Fibroblast of skin of scalp (primary cell): ENCODE measurements around the gene OPN1SW.

Source experiments
- DNase-seq: peaks from one replicate; pipeline ENCODE4 v3.0.0-alpha.2; 2013

Gene OPN1SW

DNA sequence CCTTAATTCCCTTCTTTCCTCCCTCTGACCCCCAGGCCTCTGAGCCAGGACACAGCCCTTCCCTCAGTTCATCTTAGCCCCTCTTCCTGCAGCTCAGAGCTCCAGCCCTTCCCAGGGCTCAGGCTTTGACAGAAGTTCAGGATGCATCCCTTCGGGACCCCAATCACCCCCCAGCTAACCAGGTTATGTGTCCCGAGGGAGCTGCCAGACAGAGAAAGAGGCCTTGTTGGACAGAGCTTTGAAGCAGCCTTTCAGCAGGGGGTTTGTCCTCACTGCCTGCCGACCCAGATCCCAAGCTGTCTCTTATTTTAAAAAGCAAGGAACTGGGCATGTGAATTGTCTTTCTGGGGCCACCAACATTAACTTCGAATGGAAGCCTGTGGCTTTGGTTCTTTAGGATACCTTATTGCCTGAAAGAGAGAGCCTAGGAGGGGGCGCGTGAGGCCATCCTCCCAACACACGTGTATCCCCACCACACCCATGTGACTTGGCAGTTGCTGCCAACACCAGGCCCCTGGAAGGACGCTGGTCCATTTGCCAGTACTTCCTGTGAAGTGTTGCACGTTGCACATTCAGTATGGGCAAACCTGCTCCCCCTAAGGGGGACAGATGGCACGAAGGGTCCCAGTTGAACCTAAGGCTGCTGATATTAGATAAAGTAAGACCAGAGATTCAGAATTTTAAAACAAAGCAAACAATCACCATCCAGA lies 17.0 kb upstream of the OPN1SW start:
- DNase-seq: no peak

DNA sequence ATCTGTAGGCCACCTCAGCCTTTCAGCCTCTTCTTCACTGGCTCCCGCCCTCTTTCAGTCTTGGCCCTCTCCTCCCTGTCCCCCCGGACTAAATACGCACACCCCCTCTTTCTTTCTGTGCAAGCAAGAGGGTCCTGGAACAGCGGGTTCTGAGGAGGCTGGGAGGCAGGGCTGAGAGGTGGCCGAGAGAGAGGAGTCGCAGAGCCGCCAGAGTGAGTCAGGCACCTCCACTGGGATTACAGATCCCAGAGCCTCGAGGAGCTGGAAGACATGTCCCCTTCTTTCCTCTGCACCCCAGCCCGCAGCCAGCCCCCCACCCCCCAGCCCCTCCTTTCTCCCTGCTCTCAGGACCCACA lies 16.4 kb upstream of the OPN1SW start:
- DNase-seq: no peak

GRCh38 chr7:128791121-128791971 lies 15.8 kb upstream of the OPN1SW start, which contains the start of gene CCDC136:
Gene CCDC136 (plus strand): TSS chr7:128791968. CDS start chr7:128792412, 444 bp downstream.
- DNase-seq: peak; percentile 71

- DNase-seq: no peak
Observed at GRCh38 chr7:128790315-128791041, 14.9 kb upstream of the OPN1SW start.

DNA sequence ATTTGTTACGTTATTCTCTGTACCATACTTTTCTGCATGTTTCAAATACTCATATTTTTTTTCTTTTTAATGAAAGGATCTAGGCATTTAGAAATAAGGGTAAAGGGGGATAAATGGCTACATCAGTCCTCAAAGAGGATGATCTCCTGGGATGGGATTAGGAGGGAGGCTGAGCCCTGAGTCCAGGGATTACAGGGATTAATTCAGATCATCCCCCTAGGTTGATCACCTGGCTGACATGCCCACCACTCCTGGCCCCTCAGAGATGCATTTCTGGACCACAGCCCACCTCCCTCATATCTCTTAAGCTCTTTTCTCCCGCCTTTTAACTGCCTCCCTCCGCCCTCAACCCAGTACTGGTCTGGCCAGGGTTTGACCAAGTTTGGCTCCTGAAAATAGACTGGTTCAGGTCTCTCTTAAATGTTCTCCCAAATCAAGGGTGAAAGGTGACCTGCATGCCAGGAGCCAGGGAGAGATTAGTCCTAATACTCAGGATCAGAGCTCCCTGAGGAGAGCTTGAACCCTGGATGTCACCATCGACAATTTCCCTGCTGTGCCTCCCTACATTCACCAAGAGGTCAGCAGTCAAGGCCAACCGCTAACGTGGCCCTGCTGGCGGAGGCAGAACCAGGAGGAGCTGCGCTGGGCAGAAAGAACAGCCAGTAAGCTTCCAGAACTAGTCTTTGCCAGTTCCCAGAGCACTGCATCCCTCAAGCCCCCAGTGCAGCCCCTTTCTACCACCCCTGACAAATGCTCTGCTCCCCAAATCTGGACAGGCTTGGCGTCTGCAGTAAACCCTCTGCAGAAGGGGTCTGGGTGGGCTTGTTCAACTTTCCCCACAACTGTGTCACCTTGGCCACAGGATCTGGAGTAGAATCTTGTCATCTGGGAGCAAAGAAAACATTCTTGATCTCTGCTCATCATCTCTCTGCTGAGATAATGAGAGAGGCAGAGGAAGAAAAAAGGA lies 13.1 kb upstream of the OPN1SW start:
- no peak for DNase-seq

DNA sequence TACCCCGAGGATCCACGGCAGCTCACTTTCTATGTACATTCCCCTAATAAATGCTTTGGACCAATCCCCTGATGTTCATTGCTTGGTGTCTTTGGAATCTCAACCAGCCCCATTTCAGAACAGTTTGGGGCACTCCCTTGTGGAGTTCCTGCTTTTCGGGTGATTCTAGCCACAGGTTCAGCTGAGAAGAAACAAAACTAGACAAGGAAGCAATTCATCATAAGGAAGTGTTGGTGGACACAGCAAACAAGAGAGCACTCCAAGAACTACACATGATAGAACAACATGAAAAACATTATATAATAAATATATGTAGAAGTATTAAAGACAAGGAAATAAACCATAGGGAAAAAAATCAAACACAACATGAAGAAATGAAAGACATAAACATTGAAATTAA lies 10.1 kb upstream of the OPN1SW start:
- no peak for DNase-seq

GRCh38 chr7:128783143-128783861 lies 7.7 kb upstream of the OPN1SW start:
- peak; percentile 94 for DNase-seq

GRCh38 chr7:128781851-128782250 lies 6.3 kb upstream of the OPN1SW start:
- DNase-seq: no peak

GRCh38 chr7:128781126-128781525 lies 5.5 kb upstream of the OPN1SW start:
- DNase-seq: peak; percentile 89

GRCh38 chr7:128778946-128779345 lies 3.4 kb upstream of the OPN1SW start:
- DNase-seq: no peak

DNA sequence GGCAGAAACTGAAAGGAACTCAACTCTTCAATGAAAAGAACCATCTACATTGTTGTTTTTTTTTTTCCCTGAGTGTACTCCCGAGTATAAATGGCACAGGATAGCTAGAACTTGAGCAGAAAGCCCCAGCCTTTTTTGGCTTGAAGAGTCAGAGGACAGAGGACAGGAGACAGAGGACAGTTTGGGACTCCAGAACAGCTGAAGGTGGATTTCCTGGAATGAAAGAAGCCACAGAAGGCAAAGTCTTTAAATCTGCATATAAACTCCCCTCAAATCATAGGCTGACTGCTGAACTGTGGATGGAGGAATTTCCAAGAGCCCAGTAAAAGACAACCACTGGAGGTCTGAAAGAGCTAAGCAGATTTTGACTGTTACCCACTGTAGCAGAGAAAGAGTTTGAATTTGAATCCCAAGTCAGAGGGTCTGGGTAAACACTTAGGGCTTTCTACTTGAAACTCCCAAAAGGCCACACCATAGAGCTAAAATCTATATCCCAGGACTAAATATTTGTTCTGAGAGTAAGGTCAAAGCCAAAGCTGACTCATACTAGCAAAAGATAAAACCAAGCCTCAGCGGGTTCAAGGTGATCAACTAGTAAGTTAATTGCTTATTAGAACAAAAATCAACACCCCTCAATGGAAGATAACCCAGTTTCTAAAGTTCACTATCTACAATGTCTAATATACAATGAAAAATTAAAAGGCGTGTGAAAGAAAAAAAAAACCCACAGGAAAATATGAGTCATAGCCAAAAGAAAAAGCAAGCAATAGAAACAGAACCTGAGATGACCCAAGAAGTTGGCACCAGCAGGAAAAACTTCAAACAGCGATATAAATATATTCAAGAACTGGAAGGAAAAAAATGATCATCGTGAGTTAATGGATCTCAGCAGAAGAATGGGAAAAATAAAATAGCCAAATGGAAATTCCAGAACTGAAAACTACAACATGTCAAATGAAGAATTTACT lies 1.8 kb upstream of the OPN1SW start:
- DNase-seq: no peak

- no peak for DNase-seq
Observed at GRCh38 chr7:128774921-128775320, 673 bp downstream of the OPN1SW start.

GRCh38 chr7:128774029-128774689 lies 1.4 kb downstream of the OPN1SW start:
- no peak for DNase-seq

GRCh38 chr7:128773604-128774003 lies 2.0 kb downstream of the OPN1SW start:
- no peak for DNase-seq

- no peak for DNase-seq
Observed at GRCh38 chr7:128770233-128770632, 5.4 kb downstream of the OPN1SW start.

DNA sequence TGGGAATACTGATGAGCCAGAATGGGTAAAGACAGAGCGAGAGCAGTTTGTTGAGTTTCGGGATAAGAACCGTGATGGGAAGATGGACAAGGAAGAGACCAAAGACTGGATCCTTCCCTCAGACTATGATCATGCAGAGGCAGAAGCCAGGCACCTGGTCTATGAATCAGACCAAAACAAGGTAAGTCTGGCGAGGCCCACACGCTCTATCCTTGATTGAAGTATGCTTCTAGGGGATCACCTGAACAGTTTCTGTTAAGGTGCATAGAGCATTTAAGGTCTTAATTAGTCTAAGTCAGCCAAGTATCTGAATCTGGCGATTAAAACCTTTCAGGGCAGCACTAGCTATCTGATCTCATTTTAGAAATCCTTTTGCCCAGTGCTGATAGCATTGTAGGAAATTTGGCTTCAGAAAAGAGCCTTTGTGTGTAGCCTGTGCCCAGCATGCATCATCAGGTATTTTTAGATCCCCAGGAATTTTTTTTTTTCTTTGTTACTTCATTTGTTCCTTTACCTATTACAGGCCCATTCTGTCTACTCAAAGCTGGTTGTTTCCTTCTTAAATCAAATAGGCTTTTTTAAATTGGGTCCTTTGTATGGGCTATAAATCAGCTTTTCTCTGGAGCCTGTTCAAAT lies 8.0 kb downstream of the OPN1SW start:
- no peak for DNase-seq

DNA sequence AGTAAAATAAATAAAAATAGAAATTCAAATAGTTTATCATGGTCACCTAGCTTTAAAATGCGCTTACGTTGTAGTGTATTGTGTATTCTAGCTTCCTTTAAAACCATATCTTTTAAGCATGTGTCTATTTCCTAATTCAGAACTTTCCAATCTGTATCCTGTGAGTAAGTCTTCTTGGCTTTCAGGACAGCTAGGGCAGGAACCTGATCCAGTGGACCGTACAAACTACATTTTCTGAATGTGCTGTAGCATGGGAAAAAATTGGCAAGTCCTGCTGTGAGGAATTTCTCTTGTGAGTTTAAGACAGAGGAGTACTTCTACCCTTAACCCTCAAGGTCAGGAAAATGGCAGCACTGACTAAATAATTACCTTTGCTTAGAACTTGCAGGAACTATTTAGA lies 12.1 kb downstream of the OPN1SW start:
- DNase-seq: no peak

- DNase-seq: no peak
Observed at GRCh38 chr7:128759242-128759641, 16.4 kb downstream of the OPN1SW start.

- DNase-seq: no peak
Observed at GRCh38 chr7:128758553-128758952, 17.0 kb downstream of the OPN1SW start.
